GM12801 (cell line): ENCODE measurements around the gene OMP.
A peak's percentile ranks its signal among the peaks of the same experiment; 100 is the strongest.

ENCODE experiments used
- CTCF ChIP-seq: IDR thresholded peaks from one replicate; pipeline ENCODE4 v1.5.1; 2011; ENCODE audit warnings: control low read depth; ENCODE audit not compliant: insufficient read length; ENCODE audit errors: extremely low read depth

OMP gene

GRCh38 chr11:77124488-77124887, 21.8 kb downstream of the OMP start:
- no peak for TF ChIP-seq CTCF

- TF ChIP-seq CTCF = no peak
These were observed 22.6 kb downstream of the OMP start for GRCh38 chr11:77125191-77125590.

GRCh38 chr11:77125695-77126094, 23.1 kb downstream of the OMP start:
- no peak for TF ChIP-seq CTCF

GRCh38 chr11:77126156-77126775, 23.6 kb downstream of the OMP start:
- TF ChIP-seq CTCF = no peak

GRCh38 chr11:77126861-77127234, 24.2 kb downstream of the OMP start:
- TF ChIP-seq CTCF = no peak

GRCh38 chr11:77127235-77127911, 24.7 kb downstream of the OMP start:
- TF ChIP-seq CTCF = peak; percentile 35

- TF ChIP-seq CTCF = no peak
These were observed 25.5 kb downstream of the OMP start, which contains the start of gene MYO7A for GRCh38 chr11:77127920-77128691. Gene MYO7A (plus strand): TSS chr11:77128246. CDS start chr11:77130635, 2,389 bp downstream.
